Activated CD8-positive, alpha-beta memory T cell treated with anti-CD3 and anti-CD28 coated beads, Interleukin-2, amount 50 U/mL, for 24 hours (primary cell): ENCODE data around the gene ARSJ.

Source experiments
- DNase-seq: peaks from one replicate; pipeline ENCODE4 v3.0.0-alpha.2; 2020; ENCODE audit errors: extremely low read depth

Gene ARSJ

GRCh38 chr4:113901994-113902787, 77.3 kb downstream of the ARSJ start:
- no peak for DNase-seq

- DNase-seq = no peak
Measured at GRCh38 chr4:113899271-113900070, 80.0 kb downstream of the ARSJ start.

- no peak for DNase-seq
Measured at GRCh38 chr4:113893546-113893945, 85.9 kb downstream of the ARSJ start.

GRCh38 chr4:113888006-113888405, 91.4 kb downstream of the ARSJ start:
- no peak for DNase-seq

GRCh38 chr4:113885291-113885690, 94.2 kb downstream of the ARSJ start:
- no peak for DNase-seq

- no peak for DNase-seq
Measured at GRCh38 chr4:113884655-113885054, 94.8 kb downstream of the ARSJ start.

GRCh38 chr4:113882668-113883067, 96.8 kb downstream of the ARSJ start:
- DNase-seq = no peak

- no peak for DNase-seq
Measured at GRCh38 chr4:113881256-113881655, 98.2 kb downstream of the ARSJ start.

GRCh38 chr4:113880240-113881028, 99.0 kb downstream of the ARSJ start:
- no peak for DNase-seq

- DNase-seq = no peak
Measured at GRCh38 chr4:113878668-113879067, 100.8 kb downstream of the ARSJ start.

- DNase-seq = no peak
Measured at GRCh38 chr4:113874480-113874879, 105.0 kb downstream of the ARSJ start.

- DNase-seq = no peak
Measured at GRCh38 chr4:113873508-113873907, 105.9 kb downstream of the ARSJ start.

- DNase-seq = no peak
Measured at GRCh38 chr4:113872426-113873260, 106.8 kb downstream of the ARSJ start.

- no peak for DNase-seq
Measured at GRCh38 chr4:113871080-113871479, 108.4 kb downstream of the ARSJ start.

- DNase-seq = peak; percentile 15
Measured at GRCh38 chr4:113869743-113870375, 109.6 kb downstream of the ARSJ start.

- DNase-seq = no peak
Measured at GRCh38 chr4:113866611-113867010, 112.8 kb downstream of the ARSJ start.

GRCh38 chr4:113858924-113859323, 120.5 kb downstream of the ARSJ start:
- no peak for DNase-seq

- DNase-seq = no peak
Measured at GRCh38 chr4:113851816-113852215, 127.6 kb downstream of the ARSJ start.
